ENCODE results near the gene GLRX. TPM values are rescaled to one million over a fixed set of nuclear protein-coding genes. Genes with fewer than 3 reads are reported as not detected.

Gene GLRX
- total and polyA plus RNA-seq, 10 of the 15 experiments (the other 5 are each of a cell fraction or from before 2014, with no cell fraction given) = 63.0 to 366 (median 186) TPM

- no peaks in the 10 kb centered on the region for H3K79me2 ChIP-seq (ENCODE audit: control insufficient read depth, insufficient read depth, low read length)
- in situ Hi-C loops (cut with MboI) = no loop called here
- H4K20me1 ChIP-seq (ENCODE audit: control insufficient read depth, insufficient read depth) = no peaks in the 10 kb centered on the region
- ChIA-PET CTCF (interaction anchor here (0.8 to 18.7 kb wide), 7 partner anchors 12 to 140 kb away, joined by 3 to 653 read pairs (median 6); partner anchors contain the start of gene GLRX), POLR2A (interaction anchor here (1.1 to 1.5 kb wide), 2 partner anchors 36 to 38 kb away, joined by 4 read pairs; partner anchors contain the start of gene GLRX), RAD21 (ENCODE audit: unreplicated experiment) (interaction anchor here (0.7 to 4.3 kb wide), 7 partner anchors 24 to 142 kb away, joined by 3 to 59 read pairs (median 4); partner anchors contain the start of gene RFESD), SMC1A (ENCODE audit: uncharacterized antibody, unreplicated experiment) (interaction anchor here (0.8 to 19.5 kb wide), 11 partner anchors 10 to 560 kb away, joined by 3 to 622 read pairs (median 4); partner anchors contain the start of gene GLRX)
- ATAC-seq = no peak
- H3K27ac ChIP-seq (ENCODE audit: control insufficient read depth, insufficient read depth) = no peak overlapping the region
- FAIRE-seq = no peak
- intact Hi-C loops (cut with micrococcal nuclease; ENCODE audit: unreplicated experiment) = loop anchor here (5.0 kb wide), 1 partner anchor 553 kb away; no protein-coding TSS in a partner anchor
- TF ChIP-seq ZNF384 (IDR thresholded peaks at IDR 0.05; ENCODE audit: borderline replicate concordance, low read depth, low read length) = no peak
- TF ChIP-seq IKZF2 (IDR thresholded peaks at IDR 0.05) = no peak
- no peak for TF ChIP-seq ZZZ3 (IDR thresholded peaks at IDR 0.05; ENCODE audit: control insufficient read depth, insufficient read length, low read depth)
- TF ChIP-seq ATF7 (IDR thresholded peaks at IDR 0.05; ENCODE audit: low read depth) = no peak
- TF ChIP-seq POU2F2 (IDR thresholded peaks at IDR 0.05; ENCODE audit: borderline replicate concordance, low read depth, low read length) = no peak
- no peak for TF ChIP-seq ESRRA (IDR thresholded peaks at IDR 0.05; ENCODE audit: low read length)
- TF ChIP-seq WRNIP1 (IDR thresholded peaks at IDR 0.05; ENCODE audit: borderline replicate concordance, low read depth, low read length) = no peak
- no peak for TF ChIP-seq KLF5 (IDR thresholded peaks at IDR 0.05; ENCODE audit: partially characterized antibody)
- no peak for TF ChIP-seq TAF1 (IDR thresholded peaks at IDR 0.05; ENCODE audit: borderline replicate concordance, low read depth, low read length)
- TF ChIP-seq, protein P1, sequence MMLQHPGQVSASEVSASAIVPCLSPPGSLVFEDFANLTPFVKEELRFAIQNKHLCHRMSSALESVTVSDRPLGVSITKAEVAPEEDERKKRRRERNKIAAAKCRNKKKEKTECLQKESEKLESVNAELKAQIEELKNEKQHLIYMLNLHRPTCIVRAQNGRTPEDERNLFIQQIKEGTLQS (IDR thresholded peaks at IDR 0.05; ENCODE audit: borderline replicate concordance, extremely low read depth, low read depth, low read length) = no peak
- no peak for TF ChIP-seq BRCA1 (IDR thresholded peaks at IDR 0.05; ENCODE audit: low read depth, low read length)
- WGBS (ENCODE audit: insufficient coverage, insufficient replicate concordance, low lambda C conversion rate, missing lambda C conversion rate) = 85% methylated on average over 9 of the region's 9 CpGs
- no TSS peak for BruUV-seq (replicated peaks)
- H3K27me3 ChIP-seq (replicated peaks in 1 of 2; ENCODE audit: control insufficient read depth in 2 of 2, insufficient read depth in 2 of 2, low read length in 1 of 2) = no peaks in the 10 kb centered on the region
- no peaks in the 10 kb centered on the region for H3K36me3 ChIP-seq (ENCODE audit: control insufficient read depth in 2 of 2, insufficient read depth in 2 of 2, low read length in 1 of 2)
- no peaks in the 10 kb centered on the region for H3K4me1 ChIP-seq (ENCODE audit: control insufficient read depth, insufficient read depth, low read length)
- no peak overlapping the region for H2AFZ ChIP-seq (ENCODE audit: control insufficient read depth, low read depth, low read length)
- H3K9ac ChIP-seq (ENCODE audit: control insufficient read depth, insufficient read depth, low read length) = no peak overlapping the region
- H3K4me3 ChIP-seq = no peak overlapping the region
- H3K9me3 ChIP-seq (replicated peaks; ENCODE audit: control insufficient read depth, insufficient read depth, low read length) = no peaks in the 10 kb centered on the region
- no peak overlapping the region for H3K4me2 ChIP-seq (ENCODE audit: control insufficient read depth, insufficient read depth)
- no peak for DNase-seq (ENCODE audit: low read depth, low spot score)
These were observed 37.8 kb downstream of the GLRX start for GRCh38 chr5:95784514-95785302.
